Measurements from ENCODE around the gene OTX1.
"Not testable (repeated sequence)": the region's sequence is repeated elsewhere in the genome, so short reads cannot be mapped to it uniquely, and the experiment has no call there.

Gene OTX1

GRCh38 chr2:63050334-63051041 is at the start of gene OTX1:
Gene OTX1, plus strand, starts transcription at chr2:63050830. Its CDS starts 2,161 bp downstream, at chr2:63052991.
- FAIRE-seq (peak; percentile 48), DNase-seq (ENCODE audit: insufficient read length, low spot score) (peak; percentile 99)
- TF ChIP-seq POLR2A (IDR thresholded peaks at IDR 0.05; ENCODE audit: low read depth, low read length), result peak; percentile 83

- no peak for TF ChIP-seq POLR2A (IDR thresholded peaks at IDR 0.05; ENCODE audit: low read depth, low read length)
- no peak for DNase-seq (ENCODE audit: insufficient read length, low spot score)
- FAIRE-seq, result no peak
Measured at GRCh38 chr2:63001576-63001975, 49.1 kb upstream of the OTX1 start.

GRCh38 chr2:63003351-63003750 is 47.3 kb upstream of the OTX1 start:
- TF ChIP-seq POLR2A (IDR thresholded peaks at IDR 0.05; ENCODE audit: low read depth, low read length), result no peak
- FAIRE-seq (no peak), DNase-seq (ENCODE audit: insufficient read length, low spot score) (no peak)

GRCh38 chr2:63007813-63008458 is 42.7 kb upstream of the OTX1 start:
- FAIRE-seq (no peak), DNase-seq (ENCODE audit: insufficient read length, low spot score) (no peak)
- TF ChIP-seq POLR2A (IDR thresholded peaks at IDR 0.05; ENCODE audit: low read depth, low read length), result no peak

GRCh38 chr2:63008838-63009237 is 41.8 kb upstream of the OTX1 start:
- no peak for DNase-seq (ENCODE audit: insufficient read length, low spot score)
- TF ChIP-seq POLR2A (IDR thresholded peaks at IDR 0.05; ENCODE audit: low read depth, low read length), result no peak
- no peak for FAIRE-seq

GRCh38 chr2:63009490-63009889 is 41.1 kb upstream of the OTX1 start:
- DNase-seq (ENCODE audit: insufficient read length, low spot score), result no peak
- no peak for TF ChIP-seq POLR2A (IDR thresholded peaks at IDR 0.05; ENCODE audit: low read depth, low read length)
- FAIRE-seq, result no peak

GRCh38 chr2:63012541-63012940 is 38.1 kb upstream of the OTX1 start:
- FAIRE-seq, result peak; percentile 15
- DNase-seq (ENCODE audit: insufficient read length, low spot score), result no peak

GRCh38 chr2:63013438-63013837 is 37.2 kb upstream of the OTX1 start:
- FAIRE-seq, result no peak
- no peak for DNase-seq (ENCODE audit: insufficient read length, low spot score)
- no peak for TF ChIP-seq POLR2A (IDR thresholded peaks at IDR 0.05; ENCODE audit: low read depth, low read length)

More at GRCh38 chr2:63012541-63012940, 38.1 kb upstream of the OTX1 start:
- TF ChIP-seq POLR2A (IDR thresholded peaks at IDR 0.05; ENCODE audit: low read depth, low read length), result no peak

- DNase-seq (ENCODE audit: insufficient read length, low spot score), result no peak
- no peak for FAIRE-seq
- no peak for TF ChIP-seq POLR2A (IDR thresholded peaks at IDR 0.05; ENCODE audit: low read depth, low read length)
Measured at GRCh38 chr2:63015389-63015788, 35.2 kb upstream of the OTX1 start.

- DNase-seq (ENCODE audit: insufficient read length, low spot score), result no peak
- no peak for FAIRE-seq
- TF ChIP-seq POLR2A (IDR thresholded peaks at IDR 0.05; ENCODE audit: low read depth, low read length), result no peak
Measured at GRCh38 chr2:63018439-63018838, 32.2 kb upstream of the OTX1 start.

GRCh38 chr2:63019686-63020085 is 30.9 kb upstream of the OTX1 start:
- not testable (repeated sequence) for FAIRE-seq

GRCh38 chr2:63023444-63023843 is 27.2 kb upstream of the OTX1 start:
- no peak for TF ChIP-seq POLR2A (IDR thresholded peaks at IDR 0.05; ENCODE audit: low read depth, low read length)
- DNase-seq (ENCODE audit: insufficient read length, low spot score) (peak; percentile 26), FAIRE-seq (peak; percentile 84)

More at GRCh38 chr2:63019686-63020085, 30.9 kb upstream of the OTX1 start:
- DNase-seq (ENCODE audit: insufficient read length, low spot score), result not testable (repeated sequence)

- DNase-seq (ENCODE audit: insufficient read length, low spot score) (no peak), FAIRE-seq (no peak)
- TF ChIP-seq POLR2A (IDR thresholded peaks at IDR 0.05; ENCODE audit: low read depth, low read length), result no peak
Measured at GRCh38 chr2:63027220-63027619, 23.4 kb upstream of the OTX1 start.

- DNase-seq (ENCODE audit: insufficient read length, low spot score) (no peak), FAIRE-seq (peak; percentile 69)
- no peak for TF ChIP-seq POLR2A (IDR thresholded peaks at IDR 0.05; ENCODE audit: low read depth, low read length)
Measured at GRCh38 chr2:63029058-63029457, 21.6 kb upstream of the OTX1 start.

GRCh38 chr2:63034526-63034925 is 16.1 kb upstream of the OTX1 start:
- DNase-seq (ENCODE audit: insufficient read length, low spot score) (no peak), FAIRE-seq (no peak)
- TF ChIP-seq POLR2A (IDR thresholded peaks at IDR 0.05; ENCODE audit: low read depth, low read length), result no peak
